COLO829 (cell line): ENCODE results near the gene PAEP.

Experiments used
- DNase-seq: peaks from one replicate; pipeline ENCODE4 v3.0.0; 2012; ENCODE audit warnings: low spot score

The PAEP gene

GRCh38 chr9:135579356-135579755 lies 17.8 kb downstream of the PAEP start:
- no peak for DNase-seq

GRCh38 chr9:135579889-135580660 lies 18.5 kb downstream of the PAEP start:
- DNase-seq, result no peak

- DNase-seq, result no peak
Observed at GRCh38 chr9:135580664-135581380, 19.3 kb downstream of the PAEP start.

GRCh38 chr9:135581636-135582426 lies 20.3 kb downstream of the PAEP start:
- no peak for DNase-seq

GRCh38 chr9:135582541-135582940 lies 21.0 kb downstream of the PAEP start:
- no peak for DNase-seq

- no peak for DNase-seq
Observed at GRCh38 chr9:135582966-135583687, 21.6 kb downstream of the PAEP start.

GRCh38 chr9:135583688-135584011 lies 22.1 kb downstream of the PAEP start:
- no peak for DNase-seq

GRCh38 chr9:135584371-135584770 lies 22.8 kb downstream of the PAEP start:
- DNase-seq, result no peak

GRCh38 chr9:135584934-135585333 lies 23.4 kb downstream of the PAEP start:
- DNase-seq, result no peak

- DNase-seq, result no peak
Observed at GRCh38 chr9:135586601-135587109, 25.1 kb downstream of the PAEP start.

GRCh38 chr9:135587658-135588057 lies 26.1 kb downstream of the PAEP start:
- no peak for DNase-seq

GRCh38 chr9:135588371-135588770 lies 26.8 kb downstream of the PAEP start:
- DNase-seq, result no peak

GRCh38 chr9:135588886-135589595 lies 27.5 kb downstream of the PAEP start:
- no peak for DNase-seq

- DNase-seq, result no peak
Observed at GRCh38 chr9:135589596-135590485, 28.3 kb downstream of the PAEP start.

- DNase-seq, result no peak
Observed at GRCh38 chr9:135590486-135591079, 29.0 kb downstream of the PAEP start.

- DNase-seq, result no peak
Observed at GRCh38 chr9:135591506-135592330, 30.2 kb downstream of the PAEP start.

GRCh38 chr9:135592331-135592590 lies 30.7 kb downstream of the PAEP start:
- DNase-seq, result no peak

- no peak for DNase-seq
Observed at GRCh38 chr9:135592625-135593024, 31.1 kb downstream of the PAEP start.

GRCh38 chr9:135596211-135596610 lies 34.7 kb downstream of the PAEP start:
- no peak for DNase-seq
